NB4 (cell line): ENCODE results near the gene PNPLA4.
A peak's percentile ranks its signal among the peaks of the same experiment; 100 is the strongest.

Experiments used
- DNase-seq: peaks from one replicate; pipeline ENCODE4 v3.0.0; 2010; ENCODE audit warnings: low read depth
- H3K4me3 ChIP-seq: one replicate; pipeline ENCODE4 v1.5.1; 2011; ENCODE audit warnings: mild to moderate bottlenecking, low read depth, low read length, moderate library complexity
- CTCF ChIP-seq: IDR thresholded peaks from one replicate; pipeline ENCODE4 v1.5.1; 2012; ENCODE audit warnings: low read depth, low read length
- MAX ChIP-seq: IDR thresholded peaks from 2 replicates; pipeline ENCODE4 v1.6.1; 2011; ENCODE audit warnings: low read depth, low read length
- MYC ChIP-seq: IDR thresholded peaks from 2 replicates; pipeline ENCODE4 v1.6.1; 2011; ENCODE audit warnings: low read depth, low read length
- POLR2A ChIP-seq: IDR thresholded peaks from 2 replicates; pipeline ENCODE4 v1.6.1; 2011; ENCODE audit warnings: mild to moderate bottlenecking; ENCODE audit not compliant: insufficient read length; ENCODE audit errors: extremely low read depth

Gene PNPLA4

GRCh38 chrX:7927259-7928167 lies at the start of gene PNPLA4:
Gene PNPLA4 (minus strand): TSS chrX:7927413. CDS start chrX:7926119, 1,294 bp downstream.
- H3K4me3 ChIP-seq, result peak within 1 kb of the TSS; percentile 88
- TF ChIP-seq MYC (no peak), POLR2A (peak; percentile 64)
- DNase-seq, result peak; percentile 91

GRCh38 chrX:7972586-7972985 lies 45.4 kb upstream of the PNPLA4 start:
- TF ChIP-seq MAX (no peak), POLR2A (no peak), CTCF (no peak), MYC (no peak)
- no peak overlapping the region for H3K4me3 ChIP-seq
- DNase-seq, result no peak

- TF ChIP-seq MYC, result no peak
- no peak for TF ChIP-seq CTCF
- no peak for TF ChIP-seq POLR2A
- no peak for TF ChIP-seq MAX
- DNase-seq, result no peak
- no peak overlapping the region for H3K4me3 ChIP-seq
Measured at GRCh38 chrX:7970428-7970827, 43.2 kb upstream of the PNPLA4 start.

GRCh38 chrX:7965436-7965835 lies 38.2 kb upstream of the PNPLA4 start:
- TF ChIP-seq CTCF (no peak), POLR2A (no peak), MAX (no peak), MYC (no peak)

GRCh38 chrX:7960246-7960645 lies 33.0 kb upstream of the PNPLA4 start:
- H3K4me3 ChIP-seq, result no peak overlapping the region
- no peak for TF ChIP-seq MYC
- TF ChIP-seq POLR2A, result no peak
- no peak for TF ChIP-seq MAX
- no peak for DNase-seq

More at GRCh38 chrX:7965436-7965835, 38.2 kb upstream of the PNPLA4 start:
- no peak overlapping the region for H3K4me3 ChIP-seq
- no peak for DNase-seq

- DNase-seq, result no peak
- TF ChIP-seq CTCF, result no peak
- no peak for TF ChIP-seq MYC
- no peak for TF ChIP-seq MAX
- TF ChIP-seq POLR2A, result no peak
- no peak overlapping the region for H3K4me3 ChIP-seq
Measured at GRCh38 chrX:7953446-7953845, 26.2 kb upstream of the PNPLA4 start.
